ENCODE results near the gene SLC16A10.
"Not testable (repeated sequence)": the region's sequence is repeated elsewhere in the genome, so short reads cannot be mapped to it uniquely, and the experiment has no call there.

Gene SLC16A10, protein sequence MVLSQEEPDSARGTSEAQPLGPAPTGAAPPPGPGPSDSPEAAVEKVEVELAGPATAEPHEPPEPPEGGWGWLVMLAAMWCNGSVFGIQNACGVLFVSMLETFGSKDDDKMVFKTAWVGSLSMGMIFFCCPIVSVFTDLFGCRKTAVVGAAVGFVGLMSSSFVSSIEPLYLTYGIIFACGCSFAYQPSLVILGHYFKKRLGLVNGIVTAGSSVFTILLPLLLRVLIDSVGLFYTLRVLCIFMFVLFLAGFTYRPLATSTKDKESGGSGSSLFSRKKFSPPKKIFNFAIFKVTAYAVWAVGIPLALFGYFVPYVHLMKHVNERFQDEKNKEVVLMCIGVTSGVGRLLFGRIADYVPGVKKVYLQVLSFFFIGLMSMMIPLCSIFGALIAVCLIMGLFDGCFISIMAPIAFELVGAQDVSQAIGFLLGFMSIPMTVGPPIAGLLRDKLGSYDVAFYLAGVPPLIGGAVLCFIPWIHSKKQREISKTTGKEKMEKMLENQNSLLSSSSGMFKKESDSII

DNA sequence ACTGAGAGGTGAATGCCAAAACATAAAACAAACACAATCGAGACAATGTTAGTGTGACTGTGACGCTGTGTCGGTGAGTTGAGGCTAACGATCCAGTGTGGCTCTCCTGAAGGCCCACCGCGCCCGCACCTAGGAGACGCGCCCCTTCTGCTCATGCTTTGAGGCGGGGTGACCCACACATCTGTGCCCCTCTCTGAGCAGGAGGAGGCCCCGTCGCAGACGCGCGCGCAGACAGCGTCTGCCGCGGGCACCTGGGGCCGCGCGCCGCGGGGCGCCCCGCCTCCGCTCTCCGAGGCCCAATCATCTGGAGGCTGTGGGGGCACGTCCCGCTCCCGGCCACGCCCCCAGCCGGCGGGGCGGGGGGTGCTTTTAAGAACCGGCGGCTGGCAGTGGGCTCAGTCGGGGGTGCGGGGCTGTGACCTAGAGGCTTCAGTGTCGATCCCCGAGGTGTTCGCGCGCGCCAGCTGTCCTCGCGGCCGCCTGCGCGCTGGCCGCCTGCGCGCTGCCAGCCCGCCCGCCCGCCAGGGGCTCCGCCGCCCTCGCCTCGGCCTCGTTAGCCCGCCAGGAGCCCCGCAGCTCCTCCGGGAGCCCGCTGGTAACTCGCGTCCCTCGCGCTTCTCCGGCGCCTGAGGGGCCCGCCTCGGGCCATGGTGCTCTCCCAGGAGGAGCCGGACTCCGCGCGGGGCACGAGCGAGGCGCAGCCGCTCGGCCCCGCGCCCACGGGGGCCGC, at the start of gene SLC16A10:
Gene SLC16A10, plus strand, starts transcription at position 398 of the 730 bp plus-strand sequence. Its CDS starts 250 bp downstream, at position 648.
- H3K9ac ChIP-seq (ENCODE audit: low read length) = peak within 1 kb of the TSS; percentile 50
- no peak within 1 kb of the TSS for H3K27ac ChIP-seq (ENCODE audit: low read length)
- peaks cover 36% of the 10 kb centered on the region for H3K4me1 ChIP-seq (ENCODE audit: control insufficient read depth, low read depth, low read length)
- no peaks in the 10 kb centered on the region for H3K36me3 ChIP-seq (ENCODE audit: control insufficient read depth, low read depth, low read length)
- peak within 1 kb of the TSS; percentile 71 for H3K4me3 ChIP-seq (ENCODE audit: low read length)
- peaks cover 37% of the 10 kb centered on the region for H3K27me3 ChIP-seq (ENCODE audit: control insufficient read depth, insufficient read depth, low read length)
- H3K9me3 ChIP-seq (ENCODE audit: control insufficient read depth, low read depth, low read length) = no peaks in the 10 kb centered on the region

DNA sequence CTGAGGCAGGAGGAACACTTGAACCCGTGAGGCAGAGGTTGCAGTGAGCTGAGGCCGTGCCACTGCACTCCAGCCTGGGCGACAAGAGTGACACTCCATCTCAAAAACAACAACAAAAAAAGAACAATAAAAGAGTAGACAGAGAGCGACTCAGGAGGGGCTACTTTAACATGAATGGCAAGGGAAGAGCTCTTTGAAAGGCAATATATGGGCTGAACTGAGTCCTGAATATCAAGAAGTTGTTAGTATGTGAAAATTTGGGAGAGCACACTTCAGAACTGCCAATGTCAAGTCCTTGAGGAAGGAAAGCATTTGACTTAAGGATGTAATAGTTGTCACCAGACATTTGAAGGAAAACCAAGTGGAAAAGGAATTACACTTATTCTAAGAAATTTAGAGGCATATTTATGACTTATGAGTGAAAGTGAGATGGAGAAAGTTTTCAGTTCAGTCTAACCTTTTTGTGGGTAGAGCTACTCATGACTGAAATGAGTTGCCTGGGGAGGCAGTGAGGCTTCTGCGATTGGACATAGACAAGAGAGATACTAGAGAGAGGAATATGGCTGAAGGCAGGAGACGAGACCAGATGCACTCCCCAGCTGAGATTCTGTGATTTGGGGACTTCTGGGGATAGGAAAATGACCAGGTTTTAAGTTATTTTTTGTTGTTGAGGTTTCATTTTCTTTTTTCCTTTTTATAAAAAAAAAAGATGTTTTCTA, 48.6 kb upstream of the SLC16A10 start:
- no peak overlapping the region for H3K27ac ChIP-seq (ENCODE audit: low read length)
- H3K4me3 ChIP-seq (ENCODE audit: low read length) = no peak overlapping the region
- H3K36me3 ChIP-seq (ENCODE audit: control insufficient read depth, low read depth, low read length) = no peaks in the 10 kb centered on the region
- peaks cover 8% of the 10 kb centered on the region for H3K4me1 ChIP-seq (ENCODE audit: control insufficient read depth, low read depth, low read length)
- H3K9me3 ChIP-seq (ENCODE audit: control insufficient read depth, low read depth, low read length) = no peaks in the 10 kb centered on the region
- no peaks in the 10 kb centered on the region for H3K27me3 ChIP-seq (ENCODE audit: control insufficient read depth, insufficient read depth, low read length)
- no peak overlapping the region for H3K9ac ChIP-seq (ENCODE audit: low read length)

DNA sequence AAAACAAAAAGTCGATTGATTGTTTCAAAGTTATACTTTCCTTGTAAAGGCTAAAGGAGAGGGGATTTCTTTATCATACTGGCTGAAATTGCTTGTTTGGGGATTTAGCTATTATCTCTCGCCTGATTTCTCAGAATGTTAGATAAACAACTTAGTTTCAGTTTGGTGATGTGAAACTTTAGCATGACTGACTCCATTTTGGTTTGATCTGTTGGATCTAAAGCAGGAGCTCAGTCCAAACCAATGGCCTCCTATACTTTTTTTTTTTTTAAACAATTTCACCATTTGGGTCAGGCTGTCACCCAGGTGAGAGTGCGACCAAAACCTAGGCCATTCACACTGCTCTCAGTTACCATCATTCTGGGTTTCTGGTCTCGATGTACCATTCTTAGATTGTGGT, 45.4 kb upstream of the SLC16A10 start:
- H3K4me1 ChIP-seq (ENCODE audit: control insufficient read depth, low read depth, low read length) = no peaks in the 10 kb centered on the region
- H3K27ac ChIP-seq (ENCODE audit: low read length) = no peak overlapping the region
- H3K9ac ChIP-seq (ENCODE audit: low read length) = no peak overlapping the region
- H3K4me3 ChIP-seq (ENCODE audit: low read length) = no peak overlapping the region
- no peaks in the 10 kb centered on the region for H3K9me3 ChIP-seq (ENCODE audit: control insufficient read depth, low read depth, low read length)
- no peaks in the 10 kb centered on the region for H3K36me3 ChIP-seq (ENCODE audit: control insufficient read depth, low read depth, low read length)
- H3K27me3 ChIP-seq (ENCODE audit: control insufficient read depth, insufficient read depth, low read length) = no peaks in the 10 kb centered on the region

DNA sequence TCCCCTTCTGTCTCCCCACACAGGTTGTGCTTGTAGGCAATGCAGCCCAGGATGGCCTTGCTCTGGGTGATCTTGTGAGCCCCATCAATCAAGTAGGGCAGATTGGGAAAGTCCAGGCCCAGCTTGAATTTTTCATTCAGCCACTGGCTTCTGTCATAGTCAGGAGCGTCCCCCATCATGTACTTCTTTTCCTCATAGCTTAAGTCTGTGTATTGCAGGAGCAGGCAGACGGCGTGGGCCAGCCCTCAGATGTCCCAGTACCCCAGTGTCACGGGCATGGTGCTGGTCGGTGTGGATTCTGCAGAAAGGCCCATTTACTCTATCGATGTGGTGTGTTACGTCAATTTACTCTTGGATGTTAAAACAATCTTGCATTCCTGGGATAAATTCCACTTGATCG, 40.1 kb upstream of the SLC16A10 start:
- no peak overlapping the region for H3K4me3 ChIP-seq (ENCODE audit: low read length)
- no peak overlapping the region for H3K27ac ChIP-seq (ENCODE audit: low read length)
- no peaks in the 10 kb centered on the region for H3K36me3 ChIP-seq (ENCODE audit: control insufficient read depth, low read depth, low read length)
- H3K9me3 ChIP-seq (ENCODE audit: control insufficient read depth, low read depth, low read length) = no peaks in the 10 kb centered on the region
- H3K9ac ChIP-seq (ENCODE audit: low read length) = no peak overlapping the region
- H3K27me3 ChIP-seq (ENCODE audit: control insufficient read depth, insufficient read depth, low read length) = no peaks in the 10 kb centered on the region
- no peaks in the 10 kb centered on the region for H3K4me1 ChIP-seq (ENCODE audit: control insufficient read depth, low read depth, low read length)

DNA sequence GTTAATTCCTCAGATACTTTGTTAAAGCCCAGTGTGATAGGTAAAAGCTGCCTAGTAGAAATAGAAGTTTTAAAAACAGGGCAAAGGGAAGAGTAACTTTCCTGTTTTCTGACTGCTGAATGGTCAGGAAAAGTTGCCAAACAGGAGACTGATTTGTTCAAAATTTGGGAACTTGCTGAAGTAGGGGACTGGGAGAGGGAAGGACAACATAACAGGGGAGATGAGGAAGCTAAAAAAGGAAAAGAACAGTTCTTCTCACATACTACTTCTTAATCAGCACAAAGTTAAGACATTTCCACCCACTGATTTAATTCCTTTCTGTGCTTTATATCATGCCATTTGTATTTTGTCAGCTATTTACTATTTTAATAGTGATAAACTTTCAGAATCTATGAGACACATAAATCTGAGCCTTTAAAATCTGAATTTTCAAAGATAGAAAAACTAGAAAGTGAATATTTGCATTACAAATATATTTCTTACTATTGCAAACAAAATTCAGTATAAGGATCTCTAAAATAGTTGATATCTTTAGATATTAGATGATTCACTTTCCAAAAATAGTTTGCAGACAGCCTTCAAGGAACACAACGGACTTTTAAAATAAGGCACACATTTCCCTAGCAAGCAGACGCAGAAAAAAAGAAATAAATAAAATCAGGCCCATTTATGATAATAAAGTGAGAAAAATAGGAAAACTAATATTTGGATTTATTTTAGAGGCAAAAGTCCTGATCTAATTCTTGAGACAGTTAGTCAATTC, 36.9 kb upstream of the SLC16A10 start:
- Histone ChIP-seq H3K36me3 (ENCODE audit: control insufficient read depth, low read depth, low read length) (no peaks in the 10 kb centered on the region), H3K9me3 (ENCODE audit: control insufficient read depth, low read depth, low read length) (no peaks in the 10 kb centered on the region), H3K9ac (ENCODE audit: low read length) (no peak overlapping the region), H3K4me3 (ENCODE audit: low read length) (no peak overlapping the region), H3K4me1 (ENCODE audit: control insufficient read depth, low read depth, low read length) (no peaks in the 10 kb centered on the region), H3K27me3 (ENCODE audit: control insufficient read depth, insufficient read depth, low read length) (no peaks in the 10 kb centered on the region), H3K27ac (ENCODE audit: low read length) (no peak overlapping the region)

DNA sequence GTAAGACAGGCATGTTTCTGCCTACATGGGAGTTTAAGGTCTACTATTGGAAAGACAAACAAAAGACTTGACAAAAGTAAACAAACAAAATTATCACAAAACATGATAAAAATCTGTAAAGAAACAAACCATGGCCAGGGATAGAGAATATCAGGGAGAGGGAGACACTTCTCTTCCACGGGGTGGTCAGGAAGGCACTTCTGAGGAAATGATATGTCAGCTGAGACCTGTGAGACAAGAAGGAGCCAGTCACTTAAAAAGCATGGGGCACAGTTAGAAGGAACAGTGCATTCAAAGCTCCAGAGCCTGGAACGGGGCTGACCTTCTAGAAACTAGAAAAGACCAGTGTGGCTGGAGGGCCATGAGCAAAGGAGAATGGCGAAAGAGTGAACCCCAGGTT, 35.1 kb upstream of the SLC16A10 start:
- Histone ChIP-seq H3K4me3 (ENCODE audit: low read length) (no peak overlapping the region), H3K9ac (ENCODE audit: low read length) (no peak overlapping the region), H3K4me1 (ENCODE audit: control insufficient read depth, low read depth, low read length) (no peaks in the 10 kb centered on the region), H3K27ac (ENCODE audit: low read length) (no peak overlapping the region), H3K27me3 (ENCODE audit: control insufficient read depth, insufficient read depth, low read length) (no peaks in the 10 kb centered on the region), H3K36me3 (ENCODE audit: control insufficient read depth, low read depth, low read length) (no peaks in the 10 kb centered on the region), H3K9me3 (ENCODE audit: control insufficient read depth, low read depth, low read length) (no peaks in the 10 kb centered on the region)

DNA sequence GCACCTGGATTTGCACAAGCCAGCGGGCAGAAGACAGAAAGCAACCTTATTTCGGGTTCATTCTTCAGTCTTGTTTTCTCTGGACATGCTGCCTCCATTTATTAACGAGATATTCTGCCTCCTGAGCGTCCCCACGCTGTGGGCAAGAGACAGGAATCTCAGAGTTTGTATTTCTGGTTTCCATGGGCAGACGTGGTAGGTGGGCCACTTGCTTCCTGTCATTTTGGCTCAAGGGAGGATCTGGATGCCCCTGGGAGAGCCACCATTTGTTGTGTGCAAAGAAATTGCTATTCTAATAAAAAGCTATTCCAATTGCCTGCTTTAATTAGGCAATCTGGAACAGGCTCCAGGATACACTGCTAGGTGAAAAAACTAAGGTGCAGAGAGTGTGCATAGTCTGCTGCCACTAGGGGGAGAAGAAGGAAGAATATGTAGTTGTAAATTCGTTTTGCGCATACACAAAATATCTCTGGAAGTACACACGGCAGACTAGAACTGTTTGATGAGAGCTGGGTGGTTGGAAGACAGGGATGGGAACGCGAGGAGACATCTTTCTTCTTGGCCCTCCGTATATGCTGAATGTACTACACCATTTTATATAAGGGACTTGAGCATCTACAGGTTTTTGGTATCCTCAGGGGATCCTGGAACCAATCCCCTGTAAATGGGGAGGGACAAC, 30.1 kb upstream of the SLC16A10 start:
- no peaks in the 10 kb centered on the region for H3K4me1 ChIP-seq (ENCODE audit: control insufficient read depth, low read depth, low read length)
- no peak overlapping the region for H3K9ac ChIP-seq (ENCODE audit: low read length)
- H3K27me3 ChIP-seq (ENCODE audit: control insufficient read depth, insufficient read depth, low read length) = no peaks in the 10 kb centered on the region
- no peak overlapping the region for H3K4me3 ChIP-seq (ENCODE audit: low read length)
- no peaks in the 10 kb centered on the region for H3K9me3 ChIP-seq (ENCODE audit: control insufficient read depth, low read depth, low read length)
- no peak overlapping the region for H3K27ac ChIP-seq (ENCODE audit: low read length)
- no peaks in the 10 kb centered on the region for H3K36me3 ChIP-seq (ENCODE audit: control insufficient read depth, low read depth, low read length)

DNA sequence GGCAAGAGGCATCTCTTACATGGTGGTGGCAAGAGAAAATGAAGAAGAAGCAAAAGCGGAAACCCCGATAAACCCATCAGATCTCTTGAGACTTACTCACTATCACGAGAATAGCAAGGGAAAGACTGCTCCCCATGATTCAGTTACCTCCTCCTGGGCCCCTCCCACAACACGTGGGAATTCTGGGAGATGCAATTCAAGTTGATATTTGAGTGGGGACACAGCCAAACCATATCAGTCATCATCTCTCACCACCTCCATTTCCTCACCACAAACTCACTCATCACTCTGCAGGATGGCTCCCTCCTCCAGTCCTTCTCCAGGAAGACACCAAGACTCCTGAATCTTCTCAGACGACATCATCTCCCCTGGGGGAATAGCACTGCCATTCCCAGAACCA, 25.8 kb upstream of the SLC16A10 start:
- H3K4me3 ChIP-seq (ENCODE audit: low read length) = no peak overlapping the region
- H3K9ac ChIP-seq (ENCODE audit: low read length) = no peak overlapping the region
- no peaks in the 10 kb centered on the region for H3K36me3 ChIP-seq (ENCODE audit: control insufficient read depth, low read depth, low read length)
- no peaks in the 10 kb centered on the region for H3K27me3 ChIP-seq (ENCODE audit: control insufficient read depth, insufficient read depth, low read length)
- no peaks in the 10 kb centered on the region for H3K4me1 ChIP-seq (ENCODE audit: control insufficient read depth, low read depth, low read length)
- H3K9me3 ChIP-seq (ENCODE audit: control insufficient read depth, low read depth, low read length) = peaks cover 2% of the 10 kb centered on the region
- no peak overlapping the region for H3K27ac ChIP-seq (ENCODE audit: low read length)

DNA sequence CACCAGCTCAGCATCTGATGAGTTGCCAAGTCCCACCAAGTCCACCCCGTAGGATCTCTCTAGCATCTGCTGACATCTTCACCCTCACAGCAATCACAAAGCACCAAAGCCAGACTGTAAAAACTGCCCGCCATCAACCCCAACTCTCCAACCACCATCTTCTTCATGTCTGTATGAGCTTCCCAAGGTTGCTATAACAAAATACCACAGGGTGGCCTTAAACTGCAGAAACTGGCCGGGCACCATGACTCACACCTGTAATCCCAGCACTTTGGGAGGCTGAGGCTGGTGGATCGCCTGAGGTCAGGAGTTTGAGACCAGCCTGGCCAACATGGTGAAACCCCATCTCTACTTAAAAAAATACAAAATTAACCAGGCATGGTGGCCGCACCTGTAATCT, 25.3 kb upstream of the SLC16A10 start:
- H3K4me3 ChIP-seq (ENCODE audit: low read length); H3K27me3 ChIP-seq (ENCODE audit: control insufficient read depth, insufficient read depth, low read length); H3K27ac ChIP-seq (ENCODE audit: low read length); H3K9me3 ChIP-seq (ENCODE audit: control insufficient read depth, low read depth, low read length); H3K4me1 ChIP-seq (ENCODE audit: control insufficient read depth, low read depth, low read length); H3K9ac ChIP-seq (ENCODE audit: low read length); H3K36me3 ChIP-seq (ENCODE audit: control insufficient read depth, low read depth, low read length): not testable (repeated sequence)

DNA sequence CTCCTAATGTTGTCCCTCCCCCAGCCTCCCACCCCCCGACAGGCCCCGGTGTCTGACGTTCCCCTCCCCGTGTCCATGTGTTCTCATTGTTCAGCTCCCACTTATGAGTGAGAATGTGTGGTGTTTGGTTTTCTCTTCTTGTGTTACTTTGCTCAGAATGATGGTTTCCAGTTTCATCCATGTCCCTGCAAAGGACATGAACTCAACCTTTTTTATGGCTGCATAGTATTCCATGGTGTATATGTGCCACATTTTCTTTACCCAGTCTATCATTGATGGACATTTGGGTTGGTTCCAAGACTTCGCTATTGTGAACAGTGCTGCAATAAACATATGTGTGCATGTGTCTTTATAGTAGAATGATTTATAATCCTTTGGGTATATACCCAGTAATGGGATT, 24.4 kb upstream of the SLC16A10 start:
- not testable (repeated sequence) for H3K9ac ChIP-seq (ENCODE audit: low read length); H3K27ac ChIP-seq (ENCODE audit: low read length); H3K27me3 ChIP-seq (ENCODE audit: control insufficient read depth, insufficient read depth, low read length); H3K36me3 ChIP-seq (ENCODE audit: control insufficient read depth, low read depth, low read length); H3K4me3 ChIP-seq (ENCODE audit: low read length); H3K4me1 ChIP-seq (ENCODE audit: control insufficient read depth, low read depth, low read length); H3K9me3 ChIP-seq (ENCODE audit: control insufficient read depth, low read depth, low read length)

All from iPS-18a (cell line).